ENCODE data around the gene EXOC3L1.

DNA sequence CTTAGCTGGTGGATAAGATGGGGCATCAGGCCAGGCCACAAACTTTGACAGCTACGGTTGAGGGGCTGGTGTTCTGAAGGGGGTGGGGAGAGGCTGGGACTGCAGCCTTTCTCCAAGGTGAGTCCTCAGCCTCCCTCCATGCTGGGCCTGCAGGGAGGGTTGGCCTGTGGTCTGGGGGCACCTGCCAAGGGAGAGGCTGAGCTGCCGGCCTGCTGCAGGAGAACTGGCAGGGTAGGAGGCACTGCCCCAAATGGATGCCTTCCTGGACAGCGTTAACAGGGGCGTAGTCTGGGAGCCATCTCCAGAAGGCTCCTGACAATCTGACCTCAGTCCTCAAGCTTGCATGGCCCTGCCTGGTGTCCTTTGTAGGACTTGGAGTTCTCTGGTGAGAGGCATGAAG is 14.1 kb upstream of the EXOC3L1 start:
- TF ChIP-seq TOX (CRISPR knock-in tag; IDR thresholded peaks at IDR 0.05; ENCODE audit: borderline replicate concordance): no peak
- no peak for TF ChIP-seq CREB5 (CRISPR knock-in tag; IDR thresholded peaks at IDR 0.05; ENCODE audit: low read depth)
- no peak for TF ChIP-seq ZFP30 (CRISPR knock-in tag; IDR thresholded peaks at IDR 0.05)
- TF ChIP-seq TCF4 (CRISPR knock-in tag; IDR thresholded peaks at IDR 0.05; ENCODE audit: borderline replicate concordance): no peak
- no peak for TF ChIP-seq ZNF70 (CRISPR knock-in tag; IDR thresholded peaks at IDR 0.05)
- no peak for TF ChIP-seq ZC3H10 (CRISPR knock-in tag; IDR thresholded peaks at IDR 0.05)
- no peak for TF ChIP-seq CSDC2 (CRISPR knock-in tag; IDR thresholded peaks at IDR 0.05)
- TF ChIP-seq, protein P1, sequence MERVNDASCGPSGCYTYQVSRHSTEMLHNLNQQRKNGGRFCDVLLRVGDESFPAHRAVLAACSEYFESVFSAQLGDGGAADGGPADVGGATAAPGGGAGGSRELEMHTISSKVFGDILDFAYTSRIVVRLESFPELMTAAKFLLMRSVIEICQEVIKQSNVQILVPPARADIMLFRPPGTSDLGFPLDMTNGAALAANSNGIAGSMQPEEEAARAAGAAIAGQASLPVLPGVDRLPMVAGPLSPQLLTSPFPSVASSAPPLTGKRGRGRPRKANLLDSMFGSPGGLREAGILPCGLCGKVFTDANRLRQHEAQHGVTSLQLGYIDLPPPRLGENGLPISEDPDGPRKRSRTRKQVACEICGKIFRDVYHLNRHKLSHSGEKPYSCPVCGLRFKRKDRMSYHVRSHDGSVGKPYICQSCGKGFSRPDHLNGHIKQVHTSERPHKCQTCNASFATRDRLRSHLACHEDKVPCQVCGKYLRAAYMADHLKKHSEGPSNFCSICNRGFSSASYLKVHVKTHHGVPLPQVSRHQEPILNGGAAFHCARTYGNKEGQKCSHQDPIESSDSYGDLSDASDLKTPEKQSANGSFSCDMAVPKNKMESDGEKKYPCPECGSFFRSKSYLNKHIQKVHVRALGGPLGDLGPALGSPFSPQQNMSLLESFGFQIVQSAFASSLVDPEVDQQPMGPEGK (CRISPR knock-in tag; IDR thresholded peaks at IDR 0.05; ENCODE audit: borderline replicate concordance): no peak
- TF ChIP-seq BACH2 (CRISPR knock-in tag; IDR thresholded peaks at IDR 0.05; ENCODE audit: borderline replicate concordance): no peak
- no peak for TF ChIP-seq ZNF8 (CRISPR knock-in tag; IDR thresholded peaks at IDR 0.05)
- TF ChIP-seq POU6F1 (CRISPR knock-in tag; IDR thresholded peaks at IDR 0.05; ENCODE audit: borderline replicate concordance, low read depth): no peak
- no peak for TF ChIP-seq CSRNP3 (CRISPR knock-in tag; IDR thresholded peaks at IDR 0.05)

Data from SK-N-SH treated with all-trans-retinoic acid at 6 μM for 48 hours (cell line).